HL-60 (cell line): Measurements from ENCODE around the gene FAM219A.

Experiments
- CTCF ChIP-seq: IDR thresholded peaks from one replicate; pipeline ENCODE4 v1.5.1; 2011; ENCODE audit warnings: low read length, control low read depth, inconsistent platforms; ENCODE audit not compliant: insufficient read depth
- SPI1 ChIP-seq: IDR thresholded peaks from 2 replicates; pipeline ENCODE4 v1.6.1; 2012; ENCODE audit warnings: low read depth, mild to moderate bottlenecking, borderline replicate concordance

- TF ChIP-seq CTCF (no peak), SPI1 (no peak)
These were observed 26.3 kb upstream of the FAM219A start for GRCh38 chr9:34484678-34485077.
